Activated T-helper 1 cell treated with anti-CD3 and anti-CD28 coated beads, Interleukin-12 subunit alpha, Interleukin-12 subunit beta, Interleukin-2, Interleukin-4 antibody, amounts not matched to agents 30 ng/mL and 10 ng/mL and 1 ng/mL, durations not matched to agents 14 hours and 24 hours and 36 hours (primary cell): ENCODE data around the gene ABCG5. TPM values are rescaled to one million over a fixed set of nuclear protein-coding genes. Genes with fewer than 3 reads are reported as not detected.

ENCODE experiments used
- total RNA-seq: library from RNA; stranded (reverse); gene quantifications from 2 replicates; pipeline ENCODE4 v1.2.3, GENCODE V29; 2022

ABCG5 gene
- total RNA-seq, 1 donor from 2014 or later = not detected

Other genes starting within 250 kb of the ABCG5 start
- gene THADA, start 242.8 kb downstream of the ABCG5 start, total RNA-seq = 49.8 and 51.7 TPM in 2 replicates
- 0.12 and 0.13 TPM in 2 replicates for gene PLEKHH2, start 201.6 kb downstream of the ABCG5 start, total RNA-seq
- gene C1GALT1C1L, start 162.4 kb downstream of the ABCG5 start, total RNA-seq = not detected in 2 replicates
- gene DYNC2LI1, start 64.8 kb downstream of the ABCG5 start, total RNA-seq = 6.2 and 6.6 TPM in 2 replicates
- gene ABCG8, start 132 bp upstream of the ABCG5 start, total RNA-seq = 0.13 TPM in 1 of 2 replicates, not detected in the other
- gene LRPPRC, start 157.2 kb upstream of the ABCG5 start, total RNA-seq = 150 and 162 TPM in 2 replicates